ENCODE data around the gene RBMS1. TPM values are rescaled to one million over a fixed set of nuclear protein-coding genes. Genes with fewer than 3 reads are reported as not detected.

Gene RBMS1
- total RNA-seq, 1 donor, result 121 TPM

DNA sequence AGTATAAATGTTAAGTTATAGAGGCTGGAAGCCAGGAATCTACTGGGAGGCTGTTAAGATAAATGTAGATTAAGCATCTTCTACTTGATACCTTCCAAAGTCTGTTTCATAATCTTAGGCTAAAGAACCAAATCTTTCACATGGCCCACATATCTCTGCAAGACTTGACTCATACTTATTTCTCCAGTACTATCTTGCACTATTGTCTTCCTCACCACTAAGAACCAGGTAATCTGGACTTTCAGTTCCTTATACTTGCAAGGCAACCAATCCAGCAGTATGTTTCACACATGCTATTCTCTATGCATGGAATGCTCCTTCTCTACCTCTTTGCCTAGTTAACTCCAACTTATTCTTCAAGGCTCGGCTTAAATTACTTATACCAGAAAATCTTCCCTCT, 62.2 kb downstream of the RBMS1 start:
- TF ChIP-seq, protein P1, sequence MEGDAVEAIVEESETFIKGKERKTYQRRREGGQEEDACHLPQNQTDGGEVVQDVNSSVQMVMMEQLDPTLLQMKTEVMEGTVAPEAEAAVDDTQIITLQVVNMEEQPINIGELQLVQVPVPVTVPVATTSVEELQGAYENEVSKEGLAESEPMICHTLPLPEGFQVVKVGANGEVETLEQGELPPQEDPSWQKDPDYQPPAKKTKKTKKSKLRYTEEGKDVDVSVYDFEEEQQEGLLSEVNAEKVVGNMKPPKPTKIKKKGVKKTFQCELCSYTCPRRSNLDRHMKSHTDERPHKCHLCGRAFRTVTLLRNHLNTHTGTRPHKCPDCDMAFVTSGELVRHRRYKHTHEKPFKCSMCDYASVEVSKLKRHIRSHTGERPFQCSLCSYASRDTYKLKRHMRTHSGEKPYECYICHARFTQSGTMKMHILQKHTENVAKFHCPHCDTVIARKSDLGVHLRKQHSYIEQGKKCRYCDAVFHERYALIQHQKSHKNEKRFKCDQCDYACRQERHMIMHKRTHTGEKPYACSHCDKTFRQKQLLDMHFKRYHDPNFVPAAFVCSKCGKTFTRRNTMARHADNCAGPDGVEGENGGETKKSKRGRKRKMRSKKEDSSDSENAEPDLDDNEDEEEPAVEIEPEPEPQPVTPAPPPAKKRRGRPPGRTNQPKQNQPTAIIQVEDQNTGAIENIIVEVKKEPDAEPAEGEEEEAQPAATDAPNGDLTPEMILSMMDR (IDR thresholded peaks at IDR 0.05; ENCODE audit: insufficient read depth, low read depth, low read length), result no peak
- no peak for DNase-seq (ENCODE audit: low read depth)
- no peak overlapping the region for H3K4me3 ChIP-seq (ENCODE audit: low read depth, low read length)

DNA sequence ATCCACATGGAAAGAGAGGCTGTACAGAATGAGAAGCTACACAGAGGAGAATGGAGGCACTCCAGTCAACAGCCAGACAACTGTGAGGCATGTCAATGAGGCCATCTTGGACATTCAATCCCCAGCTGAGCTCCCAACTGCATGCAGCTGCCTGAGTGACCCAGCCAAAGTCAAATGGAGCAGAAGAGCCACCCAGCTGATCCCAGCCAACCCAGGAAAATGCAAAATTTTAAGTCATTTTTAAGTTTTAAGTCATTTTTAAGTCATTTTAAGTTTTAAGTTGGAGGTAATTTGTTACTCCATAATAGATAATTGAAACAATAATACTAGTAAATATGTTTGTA, 63.6 kb downstream of the RBMS1 start:
- TF ChIP-seq, protein P1 (IDR thresholded peaks at IDR 0.05; ENCODE audit: insufficient read depth, low read depth, low read length), result no peak
- H3K4me3 ChIP-seq (ENCODE audit: low read depth, low read length), result no peak overlapping the region
- no peak for DNase-seq (ENCODE audit: low read depth)

DNA sequence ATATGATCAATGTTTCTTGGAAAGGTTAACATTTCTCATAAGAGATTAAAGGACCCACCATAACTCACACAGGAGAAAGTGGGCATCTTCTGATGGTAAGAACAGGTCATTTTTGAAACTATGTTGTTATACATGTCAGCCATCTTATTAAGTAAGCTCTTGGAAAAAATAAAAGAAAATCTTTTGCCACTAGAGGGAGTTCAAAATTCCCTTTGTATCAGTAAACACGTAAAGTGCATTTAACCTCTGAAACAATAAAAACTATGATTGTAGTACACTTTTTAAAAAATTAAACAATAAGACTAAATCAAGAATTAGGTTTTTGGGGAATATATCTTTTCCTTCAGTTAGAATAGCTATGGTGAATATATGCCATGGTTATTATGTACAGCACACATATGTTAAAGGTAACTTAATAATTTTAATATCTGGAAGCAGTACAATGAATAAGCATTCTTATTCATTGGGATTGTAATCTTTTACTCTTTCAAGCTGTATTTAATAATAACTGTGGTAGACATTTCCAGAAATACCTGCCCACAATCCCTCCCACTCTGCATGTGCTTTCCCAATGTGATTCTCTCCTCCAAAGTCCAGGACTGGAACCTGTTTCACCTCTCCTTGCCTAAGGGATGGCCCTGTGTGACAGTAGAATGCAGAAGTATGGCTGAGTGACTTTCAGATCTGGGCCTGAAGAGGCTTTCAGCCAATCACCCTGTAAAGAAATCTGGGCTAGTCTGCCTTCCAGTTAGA, 64.2 kb downstream of the RBMS1 start:
- peak; percentile 78 for DNase-seq (ENCODE audit: low read depth)
- no peak overlapping the region for H3K4me3 ChIP-seq (ENCODE audit: low read depth, low read length)
- TF ChIP-seq, protein P1 (IDR thresholded peaks at IDR 0.05; ENCODE audit: insufficient read depth, low read depth, low read length), result peak; percentile 51

DNA sequence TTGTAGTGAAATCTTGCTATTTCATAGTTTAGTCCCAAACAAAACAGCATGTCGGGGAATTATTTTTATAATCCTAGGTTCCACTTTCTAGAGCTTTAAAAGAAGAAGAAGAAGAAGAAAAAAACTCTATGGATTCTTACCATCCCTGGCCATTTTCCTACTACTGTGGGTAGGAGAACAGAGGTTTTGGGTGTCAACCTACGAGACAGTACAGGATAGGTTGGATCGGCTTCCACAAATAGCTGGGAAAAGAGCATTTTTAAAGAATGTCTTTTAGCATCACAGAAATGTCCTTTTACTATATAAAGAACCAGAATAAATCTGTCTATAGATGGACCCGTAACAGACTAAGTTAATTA, 65.2 kb downstream of the RBMS1 start:
- H3K4me3 ChIP-seq (ENCODE audit: low read depth, low read length), result no peak overlapping the region
- TF ChIP-seq, protein P1 (IDR thresholded peaks at IDR 0.05; ENCODE audit: insufficient read depth, low read depth, low read length), result no peak
- DNase-seq (ENCODE audit: low read depth), result no peak

DNA sequence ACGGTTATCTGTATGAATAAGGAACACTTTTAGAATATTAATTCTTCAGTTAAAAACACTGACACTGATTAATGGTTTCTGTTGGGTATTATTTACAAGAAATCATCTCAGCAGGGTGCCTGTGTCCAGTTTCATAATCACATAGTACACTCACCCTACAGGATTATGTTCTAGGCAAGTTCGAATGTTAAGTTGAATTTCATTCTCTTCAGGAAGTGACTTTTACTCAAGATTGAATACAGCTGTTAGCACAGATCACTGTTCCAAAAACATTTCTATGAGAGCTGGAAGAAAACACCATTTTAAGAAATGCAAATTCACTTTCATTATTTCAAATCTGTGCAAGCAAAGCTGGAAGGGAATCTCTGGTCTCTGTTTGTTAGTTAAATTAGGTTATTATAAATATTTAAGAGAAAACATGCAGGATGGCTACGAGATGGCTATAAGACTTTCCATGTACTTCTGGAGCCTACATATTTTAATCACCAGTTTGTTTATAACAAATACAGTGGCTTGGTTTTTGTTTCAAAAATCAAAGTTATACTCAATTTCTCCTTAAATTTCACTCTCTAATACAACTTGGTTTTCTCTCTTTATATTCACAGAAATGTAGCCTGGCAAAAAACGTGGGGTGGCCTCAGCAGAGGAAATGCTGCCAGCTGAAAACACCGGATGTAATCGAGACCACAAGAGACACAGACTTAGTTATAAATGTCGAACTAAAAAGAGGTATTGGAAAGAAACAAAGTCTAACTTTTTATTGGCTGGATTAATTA, 65.8 kb downstream of the RBMS1 start:
- peak; percentile 93 for DNase-seq (ENCODE audit: low read depth)
- TF ChIP-seq, protein P1 (IDR thresholded peaks at IDR 0.05; ENCODE audit: insufficient read depth, low read depth, low read length), result no peak

DNA sequence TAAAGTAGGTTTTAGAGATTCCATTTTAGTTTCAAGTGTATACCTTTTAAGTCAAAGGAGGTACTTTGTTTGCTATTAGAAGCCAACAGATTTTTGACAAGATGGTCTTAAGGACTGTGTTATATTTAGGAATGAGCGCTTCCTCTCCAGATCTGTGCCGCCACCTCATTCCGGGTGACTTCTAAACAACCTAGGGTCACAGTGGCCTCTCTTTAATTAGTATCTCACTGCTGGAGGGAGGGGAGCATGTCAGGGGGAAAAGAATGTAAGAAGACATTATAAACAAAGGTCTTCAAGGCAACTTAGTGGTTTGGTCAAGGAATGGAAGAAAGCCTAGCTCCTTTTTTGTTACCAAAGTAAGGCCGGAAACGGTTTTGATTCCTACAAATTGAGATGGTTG, 67.0 kb downstream of the RBMS1 start:
- DNase-seq (ENCODE audit: low read depth), result no peak
- H3K4me3 ChIP-seq (ENCODE audit: low read depth, low read length), result no peak overlapping the region
- TF ChIP-seq, protein P1 (IDR thresholded peaks at IDR 0.05; ENCODE audit: insufficient read depth, low read depth, low read length), result no peak

More for the DNA sequence above, 65.8 kb downstream of the RBMS1 start:
- H3K4me3 ChIP-seq (ENCODE audit: low read depth, low read length), result peak overlapping the region; percentile 34

Data from fibroblast of villous mesenchyme (primary cell).